HepG2 (cell line): ENCODE measurements around the gene NOS1. TPM values are rescaled to one million over a fixed set of nuclear protein-coding genes. Genes with fewer than 3 reads are reported as not detected.

Experiments used
- ATAC-seq: fragments of 200-7000 bp; cut with Tn5 transposase; 3 replicates; pipeline ENCODE4 v1.9.1; 2020; ENCODE audit warnings: mild to moderate bottlenecking, moderate library complexity
- BruUV-seq: library from RNA; stranded (reverse); fragments of 400-500 nt; replicated peaks from 2 replicates; lab custom pipeline; 2021; lab: Mats Ljungman, UMichigan
- CTCF ChIA-PET: fragments of 300-600 bp; formaldehyde crosslinking; extraction: SDS; loops from one replicate; lab custom pipeline; 2021; ENCODE audit warnings: low total read pairs, inconsistent platforms, low intra/inter-chr PET ratio; lab: Yijun Ruan, JAX
- POLR2A ChIA-PET: fragments of 350-600 bp; sonication (Branson Sonifier 250); formaldehyde crosslinking; loops from one replicate; lab custom pipeline; 2020; ENCODE audit warnings: antibody characterized with exemption, inconsistent platforms; lab: Yijun Ruan, JAX
- DNase-seq: peaks from one replicate; pipeline ENCODE4 v3.0.0-alpha.2; 2015; ENCODE audit warnings: low spot score
- FAIRE-seq: peaks from 3 replicates; lab custom pipeline; 2011; peaks lifted over from hg19 to GRCh38; lab: Jason Lieb, UNC
- H2AFZ ChIP-seq: one replicate; pipeline ENCODE4 v1.6.1; 2011; ENCODE audit warnings: low read length, inconsistent platforms
- H3K27ac ChIP-seq: fragments of 300-600 bp; 3 replicates; pipeline ENCODE4 v1.8.0; 2011; ENCODE audit warnings: mixed run types, mild to moderate bottlenecking, mixed read lengths, low read length, inconsistent platforms; ENCODE audit not compliant: insufficient read depth; ENCODE audit errors: extremely low read length
- H3K27me3 ChIP-seq, 2 experiments: fragments of 200-600 bp in 1 of 2; 2 replicates in 1 of 2; 3 replicates in 1 of 2; pipeline versions ENCODE4 v1.6.0 to v1.8.0; 2011; ENCODE audit warnings: low read length in 2 of 2, mild to moderate bottlenecking in 2 of 2, moderate library complexity in 2 of 2, inconsistent platforms in 1 of 2; ENCODE audit not compliant: insufficient read depth in 2 of 2, control insufficient read depth in 1 of 2
- H3K36me3 ChIP-seq, 2 experiments: fragments of 200-600 bp in 1 of 2; replicated peaks in 1 of 2; 2 replicates in 1 of 2; 3 replicates in 1 of 2; pipeline versions ENCODE4 v1.5.1 to v1.8.0; 2011; ENCODE audit warnings: low read length in 2 of 2, inconsistent platforms in 1 of 2; ENCODE audit not compliant: insufficient read depth in 2 of 2, control insufficient read depth in 1 of 2
- H3K4me1 ChIP-seq: 2 replicates; pipeline ENCODE4 v1.5.1; 2012; ENCODE audit warnings: low read length, inconsistent platforms; ENCODE audit not compliant: insufficient read depth
- H3K4me2 ChIP-seq: 2 replicates; pipeline ENCODE4 v1.6.0; 2011; ENCODE audit warnings: low read depth, low read length, inconsistent platforms
- H3K4me3 ChIP-seq, 3 experiments: fragments of 200-600 bp in 1 of 3; sonication (generic), shearing (Covaris generic) in 1 of 3; replicated peaks in 1 of 3; 2 replicates each; pipeline ENCODE4 v1.5.1; 2011 to 2016; ENCODE audit warnings: low read length in 3 of 3, inconsistent platforms in 2 of 3, low read depth in 2 of 3, mild to moderate bottlenecking in 2 of 3, control low read depth in 1 of 3, mixed read lengths in 1 of 3; ENCODE audit not compliant: insufficient read depth in 1 of 3
- H3K79me2 ChIP-seq: one replicate; pipeline ENCODE4 v1.6.1; 2011; ENCODE audit warnings: low read length, inconsistent platforms; ENCODE audit not compliant: insufficient read depth
- H3K9ac ChIP-seq: 2 replicates; pipeline ENCODE4 v1.6.0; 2011; ENCODE audit warnings: mild to moderate bottlenecking, low read depth, low read length, inconsistent platforms; ENCODE audit not compliant: insufficient read depth
- H3K9me3 ChIP-seq: 2 replicates; pipeline ENCODE4 v1.5.1; 2012; ENCODE audit warnings: mild to moderate bottlenecking, low read length
- H4K20me1 ChIP-seq: 2 replicates; pipeline ENCODE4 v1.6.0; 2011; ENCODE audit warnings: inconsistent platforms, mild to moderate bottlenecking, low read length, moderate library complexity; ENCODE audit not compliant: insufficient read depth
- DNMT3B ChIP-seq: conservative IDR thresholded peaks from 2 replicates; pipeline ENCODE4 v1.6.1; 2016; ENCODE audit warnings: missing biosample characterization, control low read depth
- NFAT5 ChIP-seq: sonication (generic); formaldehyde crosslinking; IDR thresholded peaks from 2 replicates; pipeline ENCODE4 v1.4.0; 2020; ENCODE audit warnings: missing genetic modification reagents
- NR1H2 ChIP-seq: sonication (generic); formaldehyde crosslinking; IDR thresholded peaks from 2 replicates; pipeline ENCODE4 v1.8.1; 2022; ENCODE audit warnings: low read depth, missing genetic modification reagents, borderline replicate concordance
- ZNF33A ChIP-seq: sonication (generic); formaldehyde crosslinking; IDR thresholded peaks from 2 replicates; pipeline ENCODE4 v1.5.1; 2020; ENCODE audit warnings: missing genetic modification reagents, mild to moderate bottlenecking, moderate library complexity, borderline replicate concordance
- WGBS: methylation state at CpG from one replicate; pipeline ENCODE4 v1.1.6; 2017; ENCODE audit warnings: low lambda C conversion rate; 5-methylcytosine and 5-hydroxymethylcytosine counted together
- in situ Hi-C: cut with HindIII; loops from 2 replicates; pipeline ENCODE4 v1.10.0; 2017; ENCODE audit warnings: low pct_unique_long_range_greater_than_20kb; ENCODE audit not compliant: extremely low pct_ligation_motif_present
- intact Hi-C: fragments of 100-400 bp; cut with micrococcal nuclease; formaldehyde crosslinking; loops from one replicate; pipeline ENCODE4 v1.10.0; 2022; ENCODE audit not compliant: unreplicated experiment
- polyA plus RNA-seq, 8 experiments: library from polyadenylated mRNA; depleted of rRNA in 3 of 8; stranded (reverse) in 7 of 8; unstranded in 1 of 8; fragments of >200 nt; fragmentation: Illumina TruSeq in 4 of 8; extraction: Trizol in 4 of 8; gene quantifications; 2 replicates each; pipeline versions ENCODE4 v1.2.1 to v1.2.3, GENCODE V29; 2011 to 2016; ENCODE audit warnings: low read depth in 4 of 8, missing spikeins in 1 of 8, mixed read lengths in 1 of 8; ENCODE audit not compliant: insufficient read depth in 1 of 8
- total RNA-seq, 5 experiments: library from RNA; depleted of rRNA; stranded (reverse); fragments of >200 nt; fragmentation: Illumina TruSeq; extraction: Trizol; gene quantifications; 2 replicates each; pipeline ENCODE4 v1.2.3, GENCODE V29; 2016; ENCODE audit warnings: low read depth in 1 of 5
- TF ChIP-seq, protein P1 (sequence below): sonication (generic); formaldehyde crosslinking; IDR thresholded peaks from 2 replicates; pipeline ENCODE4 v1.4.0; 2020; ENCODE audit warnings: missing genetic modification reagents
- TF ChIP-seq, protein P2 (sequence below): sonication (generic); formaldehyde crosslinking; IDR thresholded peaks from 2 replicates; pipeline ENCODE4 v1.4.0; 2020; ENCODE audit warnings: mild to moderate bottlenecking, missing genetic modification reagents
- TF ChIP-seq, protein P3 (sequence below): sonication (generic); formaldehyde crosslinking; IDR thresholded peaks from 2 replicates; pipeline ENCODE4 v1.5.0; 2020; ENCODE audit warnings: missing genetic modification reagents

Gene NOS1
- total and polyA plus RNA-seq, 2 of the 13 experiments (the other 11 are each of a cell fraction or from before 2014, with no cell fraction given) = not detected

DNA sequence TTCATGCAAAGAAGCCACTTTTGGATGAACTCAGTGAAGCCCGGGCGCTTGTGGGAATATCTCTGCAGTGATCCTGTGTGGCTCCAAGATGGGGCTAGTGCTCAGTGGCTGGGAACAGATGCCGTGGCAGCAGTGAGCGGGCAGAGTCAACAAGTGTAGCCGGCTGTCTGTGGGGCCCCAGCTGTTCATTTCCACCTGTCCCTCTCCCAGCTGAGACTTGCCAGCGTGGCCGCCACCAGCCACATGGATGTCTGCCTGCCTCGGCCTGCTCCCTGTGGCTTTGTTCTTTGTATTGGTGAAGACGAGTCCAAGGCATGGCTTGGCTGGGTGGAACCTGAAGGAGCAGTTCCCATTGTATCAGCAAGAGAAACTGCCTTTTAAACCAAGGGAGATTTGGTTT, 77.3 kb downstream of the NOS1 start (continued):
- TF ChIP-seq DNMT3B (CRISPR knock-in tag) = no peak

DNA sequence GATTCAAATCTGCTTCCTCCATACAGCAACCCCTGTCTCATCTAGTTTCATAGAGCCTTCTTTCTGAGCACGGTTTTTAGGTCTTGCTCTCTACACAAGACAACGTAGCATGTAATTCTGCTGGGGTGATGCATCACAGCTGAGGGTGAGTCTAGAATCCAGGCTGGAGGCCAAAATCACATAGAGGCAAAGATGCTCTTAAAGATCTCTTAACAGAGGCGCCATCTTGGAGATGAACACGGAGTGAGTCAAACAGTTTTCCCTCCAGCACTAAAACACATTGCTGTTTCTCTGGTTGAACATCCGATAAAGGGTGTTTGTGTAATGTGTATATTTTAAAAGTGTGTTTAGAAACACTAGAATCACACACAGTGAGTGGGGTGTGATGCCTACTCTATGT, 78.9 kb downstream of the NOS1 start:
- 0% methylated on average over 5 of the region's 5 CpGs for WGBS
- TF ChIP-seq, protein P1, sequence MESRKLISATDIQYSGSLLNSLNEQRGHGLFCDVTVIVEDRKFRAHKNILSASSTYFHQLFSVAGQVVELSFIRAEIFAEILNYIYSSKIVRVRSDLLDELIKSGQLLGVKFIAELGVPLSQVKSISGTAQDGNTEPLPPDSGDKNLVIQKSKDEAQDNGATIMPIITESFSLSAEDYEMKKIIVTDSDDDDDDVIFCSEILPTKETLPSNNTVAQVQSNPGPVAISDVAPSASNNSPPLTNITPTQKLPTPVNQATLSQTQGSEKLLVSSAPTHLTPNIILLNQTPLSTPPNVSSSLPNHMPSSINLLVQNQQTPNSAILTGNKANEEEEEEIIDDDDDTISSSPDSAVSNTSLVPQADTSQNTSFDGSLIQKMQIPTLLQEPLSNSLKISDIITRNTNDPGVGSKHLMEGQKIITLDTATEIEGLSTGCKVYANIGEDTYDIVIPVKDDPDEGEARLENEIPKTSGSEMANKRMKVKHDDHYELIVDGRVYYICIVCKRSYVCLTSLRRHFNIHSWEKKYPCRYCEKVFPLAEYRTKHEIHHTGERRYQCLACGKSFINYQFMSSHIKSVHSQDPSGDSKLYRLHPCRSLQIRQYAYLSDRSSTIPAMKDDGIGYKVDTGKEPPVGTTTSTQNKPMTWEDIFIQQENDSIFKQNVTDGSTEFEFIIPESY (CRISPR knock-in tag) = no peak
- TF ChIP-seq NR1H2 (CRISPR knock-in tag) (no peak), ZNF33A (CRISPR knock-in tag) (no peak), NFAT5 (CRISPR knock-in tag) (no peak)
- TF ChIP-seq, protein P2, sequence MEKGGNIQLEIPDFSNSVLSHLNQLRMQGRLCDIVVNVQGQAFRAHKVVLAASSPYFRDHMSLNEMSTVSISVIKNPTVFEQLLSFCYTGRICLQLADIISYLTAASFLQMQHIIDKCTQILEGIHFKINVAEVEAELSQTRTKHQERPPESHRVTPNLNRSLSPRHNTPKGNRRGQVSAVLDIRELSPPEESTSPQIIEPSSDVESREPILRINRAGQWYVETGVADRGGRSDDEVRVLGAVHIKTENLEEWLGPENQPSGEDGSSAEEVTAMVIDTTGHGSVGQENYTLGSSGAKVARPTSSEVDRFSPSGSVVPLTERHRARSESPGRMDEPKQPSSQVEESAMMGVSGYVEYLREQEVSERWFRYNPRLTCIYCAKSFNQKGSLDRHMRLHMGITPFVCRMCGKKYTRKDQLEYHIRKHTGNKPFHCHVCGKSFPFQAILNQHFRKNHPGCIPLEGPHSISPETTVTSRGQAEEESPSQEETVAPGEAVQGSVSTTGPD (CRISPR knock-in tag) = no peak
- TF ChIP-seq, protein P3, sequence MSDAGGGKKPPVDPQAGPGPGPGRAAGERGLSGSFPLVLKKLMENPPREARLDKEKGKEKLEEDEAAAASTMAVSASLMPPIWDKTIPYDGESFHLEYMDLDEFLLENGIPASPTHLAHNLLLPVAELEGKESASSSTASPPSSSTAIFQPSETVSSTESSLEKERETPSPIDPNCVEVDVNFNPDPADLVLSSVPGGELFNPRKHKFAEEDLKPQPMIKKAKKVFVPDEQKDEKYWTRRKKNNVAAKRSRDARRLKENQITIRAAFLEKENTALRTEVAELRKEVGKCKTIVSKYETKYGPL (CRISPR knock-in tag) = no peak

More for the DNA sequence above, 78.9 kb downstream of the NOS1 start:
- ChIA-PET CTCF (no interaction called here), POLR2A (no interaction called here)
- Histone ChIP-seq H3K27me3 (peaks cover 0 to 24% of the 10 kb centered on the region in 2 experiments; a peak in 3 of 5 replicates), H4K20me1 (no peaks in the 10 kb centered on the region), H3K36me3 (no peaks in the 10 kb centered on the region), H3K4me2 (no peak overlapping the region), H3K9ac (no peak overlapping the region), H3K9me3 (no peaks in the 10 kb centered on the region), H2AFZ (no peak overlapping the region), H3K4me3 (no peak overlapping the region), H3K79me2 (no peaks in the 10 kb centered on the region), H3K27ac (no peak overlapping the region), H3K4me1 (no peaks in the 10 kb centered on the region)
- ATAC-seq (no peak), FAIRE-seq (no peak), DNase-seq (no peak)
- in situ Hi-C loops = no loop called here
- no TSS peak for BruUV-seq
- intact Hi-C loops = no loop called here
